ENCODE results near the gene SFMBT2. TPM values are rescaled to one million over a fixed set of nuclear protein-coding genes. Genes with fewer than 3 reads are reported as not detected.

The SFMBT2 gene
- total and polyA plus RNA-seq, 2 of the 13 experiments (the other 11 are each of a cell fraction or from before 2014, with no cell fraction given), result 0.01 to 0.02 TPM

- no peak for ATAC-seq
- WGBS (ENCODE audit: low lambda C conversion rate), result 29% methylated on average over 4 of the region's 4 CpGs
- no peaks in the 10 kb centered on the region for H4K20me1 ChIP-seq (ENCODE audit: insufficient read depth, low read length)
- TF ChIP-seq SIN3A (IDR thresholded peaks at IDR 0.05; ENCODE audit: borderline replicate concordance, low read depth, low read length) (no peak), KLF9 (CRISPR knock-in tag; IDR thresholded peaks at IDR 0.05; ENCODE audit: low read depth) (no peak), ZBTB7B (CRISPR knock-in tag; IDR thresholded peaks at IDR 0.05) (no peak), ZNF264 (CRISPR knock-in tag; IDR thresholded peaks at IDR 0.05) (no peak), ZNF33A (CRISPR knock-in tag; IDR thresholded peaks at IDR 0.05; ENCODE audit: borderline replicate concordance) (no peak), GTF3A (CRISPR knock-in tag; conservative IDR thresholded peaks at IDR 0.05) (no peak), ZNF784 (CRISPR knock-in tag; IDR thresholded peaks at IDR 0.05; ENCODE audit: borderline replicate concordance) (no peak), ZNF10 (CRISPR knock-in tag; IDR thresholded peaks at IDR 0.05; ENCODE audit: borderline replicate concordance, low read depth) (no peak), EP300 (IDR thresholded peaks at IDR 0.05; ENCODE audit: low read depth in 2 of 2, low read length in 2 of 2) (no peak), EP300 (CRISPR knock-in tag; IDR thresholded peaks at IDR 0.05; ENCODE audit: borderline replicate concordance) (no peak)
- H3K9ac ChIP-seq (ENCODE audit: insufficient read depth, low read depth, low read length), result no peak overlapping the region
- H3K27me3 ChIP-seq (ENCODE audit: control insufficient read depth in 1 of 2, insufficient read depth in 2 of 2, low read length in 2 of 2), result 0 out of 5 replicates have a peak, but pooled peaks cover 0 to 7% of the 10 kb centered on the region in 2 experiments
- no peak overlapping the region for H3K27ac ChIP-seq (ENCODE audit: extremely low read length, insufficient read depth, low read length)
- no TSS peak for BruUV-seq (replicated peaks)
- H3K4me2 ChIP-seq (ENCODE audit: low read depth, low read length), result no peak overlapping the region
- no peaks in the 10 kb centered on the region for H3K79me2 ChIP-seq (ENCODE audit: insufficient read depth, low read length)
- ChIA-PET CTCF (ENCODE audit: low intra/inter-chr PET ratio, low total read pairs) (no interaction called here), POLR2A (no interaction called here)
- FAIRE-seq, result no peak
- no peaks in the 10 kb centered on the region for H3K36me3 ChIP-seq (replicated peaks in 1 of 2; ENCODE audit: control insufficient read depth in 1 of 2, insufficient read depth in 2 of 2, low read length in 2 of 2)
- H3K4me3 ChIP-seq (replicated peaks in 1 of 3; ENCODE audit: insufficient read depth in 1 of 3, low read depth in 2 of 3, low read length in 3 of 3), result no peak overlapping the region
- H3K9me3 ChIP-seq (ENCODE audit: low read length), result no peaks in the 10 kb centered on the region
- H2AFZ ChIP-seq (ENCODE audit: low read length), result no peak overlapping the region
- no peaks in the 10 kb centered on the region for H3K4me1 ChIP-seq (ENCODE audit: insufficient read depth, low read length)
- no peak for DNase-seq (ENCODE audit: low spot score)
- in situ Hi-C loops (cut with HindIII; ENCODE audit: extremely low pct_ligation_motif_present, low pct_unique_long_range_greater_than_20kb), result no loop called here
- intact Hi-C loops (cut with micrococcal nuclease; ENCODE audit: unreplicated experiment), result no loop called here
Measured at GRCh38 chr10:7165500-7166177, 245.2 kb downstream of the SFMBT2 start.

Measured in HepG2 (cell line).